Duodenal mucosa (tissue), 2 donors: ENCODE data around the gene TMED10.

ENCODE experiments used
- H3K27ac ChIP-seq: one replicate; pipeline ENCODE4 v1.7.0; 2013; ENCODE audit warnings: low read depth, low read length
- H3K27me3 ChIP-seq, 2 donors: one replicate each; pipeline ENCODE4 v1.7.0; 2013; ENCODE audit warnings: low read length in 2 of 2, control low read depth in 1 of 2; ENCODE audit not compliant: insufficient read depth in 2 of 2, control insufficient read depth in 1 of 2
- H3K36me3 ChIP-seq, 2 donors: one replicate each; pipeline ENCODE4 v1.7.0; 2013; ENCODE audit warnings: low read length in 2 of 2, control low read depth in 1 of 2; ENCODE audit not compliant: insufficient read depth in 2 of 2, control insufficient read depth in 1 of 2
- H3K4me1 ChIP-seq, 2 donors: one replicate each; pipeline ENCODE4 v1.7.0; 2013; ENCODE audit warnings: low read length in 2 of 2, control low read depth in 1 of 2; ENCODE audit not compliant: insufficient read depth in 2 of 2, control insufficient read depth in 1 of 2
- H3K4me3 ChIP-seq, 2 donors: one replicate each; pipeline ENCODE4 v1.7.0; 2013; ENCODE audit warnings: low read length in 2 of 2, low read depth in 1 of 2
- H3K9ac ChIP-seq, 2 donors: one replicate each; pipeline ENCODE4 v1.7.0; 2013; ENCODE audit warnings: low read length in 2 of 2, low read depth in 1 of 2
- H3K9me3 ChIP-seq, 2 donors: one replicate each; pipeline ENCODE4 v1.7.0; 2013; ENCODE audit warnings: low read length in 2 of 2, control low read depth in 1 of 2; ENCODE audit not compliant: control insufficient read depth in 1 of 2

TMED10 gene

DNA sequence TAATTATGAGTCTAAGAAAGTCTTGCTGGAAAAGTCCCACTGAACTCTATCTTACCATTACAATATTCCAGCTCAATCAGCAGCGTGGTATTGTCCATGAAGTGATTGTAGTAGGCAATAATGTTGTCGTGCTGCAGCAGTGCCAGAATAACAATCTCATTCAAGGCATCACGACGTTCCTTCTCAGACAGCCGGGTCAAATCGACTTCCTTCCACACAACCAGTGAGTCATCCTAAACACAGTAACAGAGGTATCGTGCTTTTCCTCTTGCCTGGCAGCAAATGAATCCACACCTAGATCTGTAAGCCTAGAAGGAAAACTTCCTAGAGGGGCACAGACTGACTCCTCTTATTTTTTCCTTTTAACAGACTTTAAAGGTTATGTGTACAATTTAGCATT is 52.4 kb downstream of the TMED10 start:
- Histone ChIP-seq H3K27me3 (no peaks in the 10 kb centered on the region), H3K27ac (no peak overlapping the region), H3K9me3 (no peaks in the 10 kb centered on the region), H3K9ac (no peak overlapping the region), H3K4me3 (no peak overlapping the region), H3K36me3 (peaks cover 8 to 9% of the 10 kb centered on the region in 2 donors), H3K4me1 (peaks cover 21 to 24% of the 10 kb centered on the region in 2 donors)

- Histone ChIP-seq H3K27ac (no peak overlapping the region), H3K9me3 (no peaks in the 10 kb centered on the region), H3K9ac (no peak overlapping the region), H3K4me3 (no peak overlapping the region), H3K36me3 (peaks cover 16 to 29% of the 10 kb centered on the region in 2 donors), H3K4me1 (peaks cover 13 to 18% of the 10 kb centered on the region in 2 donors), H3K27me3 (no peaks in the 10 kb centered on the region)
Measured at GRCh38 chr14:75121552-75121951, 54.9 kb downstream of the TMED10 start.

- Histone ChIP-seq H3K9ac (no peak overlapping the region), H3K4me1 (peaks cover 7 to 10% of the 10 kb centered on the region in 2 donors), H3K36me3 (peaks cover 16 to 36% of the 10 kb centered on the region in 2 donors), H3K4me3 (no peak overlapping the region), H3K27me3 (no peaks in the 10 kb centered on the region), H3K9me3 (no peaks in the 10 kb centered on the region), H3K27ac (no peak overlapping the region)
Measured at GRCh38 chr14:75120541-75121291, 55.7 kb downstream of the TMED10 start.

GRCh38 chr14:75119056-75119455 is 57.4 kb downstream of the TMED10 start:
- H3K4me3 ChIP-seq, result no peak overlapping the region
- no peaks in the 10 kb centered on the region for H3K27me3 ChIP-seq
- H3K9me3 ChIP-seq, result no peaks in the 10 kb centered on the region
- H3K9ac ChIP-seq, result no peak overlapping the region
- H3K36me3 ChIP-seq, result peaks cover 23 to 51% of the 10 kb centered on the region in 2 donors
- H3K27ac ChIP-seq, result no peak overlapping the region
- H3K4me1 ChIP-seq, result peaks cover 0 to 3% of the 10 kb centered on the region in 2 donors

DNA sequence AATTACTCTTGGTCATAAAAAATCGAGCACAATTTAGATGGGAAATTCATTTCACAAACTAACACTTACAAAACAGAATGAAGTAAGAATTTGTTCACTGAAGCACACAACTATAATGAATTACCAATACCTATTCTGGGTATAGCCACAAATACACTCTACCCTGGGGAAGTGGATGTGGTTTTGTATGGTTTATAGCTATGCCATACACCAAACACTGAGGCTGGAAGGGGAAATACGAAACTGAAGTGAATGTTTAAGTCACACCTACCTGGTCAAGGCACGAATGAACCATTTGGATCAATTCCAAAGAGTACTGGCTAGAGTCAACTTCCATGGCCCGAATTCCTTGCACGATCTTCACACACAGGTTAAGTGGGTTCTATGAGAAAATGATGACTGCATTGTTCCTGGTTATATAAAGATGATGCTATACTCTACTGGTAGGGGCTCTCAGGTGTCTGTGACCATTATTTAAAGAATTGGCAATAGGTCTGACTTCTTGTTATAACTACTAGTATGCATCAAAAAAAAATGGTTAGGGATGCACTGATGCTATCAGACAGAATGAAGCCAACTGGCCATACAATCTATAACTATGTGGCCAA is 62.4 kb downstream of the TMED10 start:
- peaks cover 50 to 93% of the 10 kb centered on the region in 2 donors for H3K36me3 ChIP-seq
- no peak overlapping the region for H3K4me3 ChIP-seq
- no peaks in the 10 kb centered on the region for H3K27me3 ChIP-seq
- no peaks in the 10 kb centered on the region for H3K4me1 ChIP-seq
- no peak overlapping the region for H3K9ac ChIP-seq
- H3K9me3 ChIP-seq, result no peaks in the 10 kb centered on the region
- no peak overlapping the region for H3K27ac ChIP-seq

DNA sequence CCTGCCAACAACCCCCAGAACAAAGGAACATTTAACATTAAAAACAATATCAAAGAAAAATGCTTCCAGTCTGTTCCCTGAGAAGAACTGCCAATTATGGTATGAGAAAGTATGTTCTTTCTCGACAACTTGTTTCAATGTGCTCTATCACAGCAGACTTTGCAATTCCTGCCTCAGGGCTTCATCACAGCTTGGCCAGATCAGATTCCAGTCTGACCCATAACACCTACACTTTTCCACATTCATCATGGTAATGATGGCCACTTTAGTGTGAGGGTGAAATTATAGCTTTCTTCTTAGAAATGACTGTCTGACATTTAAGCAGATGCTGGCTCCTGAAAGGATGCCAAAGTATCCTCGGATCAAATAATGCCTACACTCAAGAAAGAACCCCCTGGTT is 66.5 kb downstream of the TMED10 start:
- Histone ChIP-seq H3K9me3 (no peaks in the 10 kb centered on the region), H3K27me3 (no peaks in the 10 kb centered on the region), H3K4me3 (no peak overlapping the region), H3K27ac (no peak overlapping the region), H3K4me1 (no peaks in the 10 kb centered on the region), H3K36me3 (peaks cover 54 to 86% of the 10 kb centered on the region in 2 donors), H3K9ac (no peak overlapping the region)

DNA sequence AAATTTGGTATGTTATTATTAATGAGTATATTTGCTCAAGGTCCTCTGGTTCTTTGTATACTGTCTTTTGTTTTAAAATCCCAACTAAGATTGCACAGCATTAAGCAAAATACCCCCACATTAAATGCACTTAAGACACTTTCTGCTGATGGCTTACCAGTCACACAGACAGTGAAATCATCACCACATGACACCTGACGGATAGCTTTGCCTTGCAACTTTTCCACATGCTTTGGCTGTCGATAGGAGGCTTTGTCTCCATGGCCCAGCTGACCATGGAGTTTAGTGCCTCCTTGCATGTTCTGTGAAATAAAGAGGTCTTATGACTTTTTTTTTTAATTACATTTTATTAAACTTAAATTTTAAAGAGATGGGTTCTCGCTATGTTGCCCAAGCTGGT is 69.2 kb downstream of the TMED10 start:
- Histone ChIP-seq H3K27ac (no peak overlapping the region), H3K27me3 (no peaks in the 10 kb centered on the region), H3K4me3 (no peak overlapping the region), H3K9ac (no peak overlapping the region), H3K4me1 (no peaks in the 10 kb centered on the region), H3K9me3 (no peaks in the 10 kb centered on the region), H3K36me3 (peaks cover 34 to 75% of the 10 kb centered on the region in 2 donors)

GRCh38 chr14:75101491-75101890 is 74.9 kb downstream of the TMED10 start:
- Histone ChIP-seq H3K4me1 (peaks cover 7 to 18% of the 10 kb centered on the region in 2 donors), H3K9ac (no peak overlapping the region), H3K9me3 (no peaks in the 10 kb centered on the region), H3K4me3 (no peak overlapping the region), H3K27me3 (no peaks in the 10 kb centered on the region), H3K36me3 (peaks cover 31 to 65% of the 10 kb centered on the region in 2 donors), H3K27ac (no peak overlapping the region)

GRCh38 chr14:75098682-75099081 is 77.7 kb downstream of the TMED10 start:
- Histone ChIP-seq H3K4me3 (peak overlapping the region in 1 of 2 donors; percentile 2), H3K36me3 (peaks cover 29 to 68% of the 10 kb centered on the region in 2 donors), H3K27ac (no peak overlapping the region), H3K27me3 (no peaks in the 10 kb centered on the region), H3K9ac (no peak overlapping the region), H3K4me1 (peaks cover 7 to 18% of the 10 kb centered on the region in 2 donors), H3K9me3 (no peaks in the 10 kb centered on the region)

DNA sequence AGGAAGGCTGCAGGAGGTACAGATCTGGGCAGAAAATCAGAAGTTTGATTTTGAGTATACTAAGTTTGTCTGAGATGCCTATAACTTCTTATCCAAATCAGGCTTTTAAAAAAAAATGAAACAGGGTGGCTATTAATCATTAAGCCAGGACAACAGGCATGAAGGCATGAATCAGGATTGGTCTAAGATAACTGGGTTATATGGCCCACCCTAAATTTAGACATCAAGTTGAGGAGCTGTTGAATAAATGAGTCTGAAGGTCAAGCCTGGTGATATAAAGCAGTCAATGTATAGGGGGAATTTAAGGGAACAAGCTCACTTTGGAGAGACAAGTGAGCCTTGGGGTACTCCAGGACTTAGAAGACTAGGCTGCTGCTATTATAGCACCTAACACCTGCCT is 78.2 kb downstream of the TMED10 start:
- no peak overlapping the region for H3K27ac ChIP-seq
- H3K9ac ChIP-seq, result no peak overlapping the region
- peaks cover 7 to 18% of the 10 kb centered on the region in 2 donors for H3K4me1 ChIP-seq
- H3K36me3 ChIP-seq, result peaks cover 29 to 67% of the 10 kb centered on the region in 2 donors
- peak overlapping the region in 1 of 2 donors; percentile 2 for H3K4me3 ChIP-seq
- H3K27me3 ChIP-seq, result no peaks in the 10 kb centered on the region
- no peaks in the 10 kb centered on the region for H3K9me3 ChIP-seq
